Tibial nerve (tissue), 4 donors: ENCODE measurements around the gene MYBBP1A. TPM values are rescaled to one million over a fixed set of nuclear protein-coding genes. Genes with fewer than 3 reads are reported as not detected.

ENCODE experiments used
- DNase-seq, 2 donors: peaks; one replicate each; pipeline ENCODE4 v3.0.0-alpha.2; 2019; ENCODE audit warnings: low spot score in 2 of 2
- H3K27ac ChIP-seq, 4 donors: fragments of 200-600 bp; sonication (generic) in 3 of 4; one replicate each; pipeline ENCODE4 v1.5.1; 2017 to 2019; ENCODE audit warnings: mild to moderate bottlenecking in 1 of 4
- H3K27me3 ChIP-seq, 2 donors: fragments of 200-600 bp; sonication (generic) in 1 of 2; one replicate each; pipeline versions ENCODE4 v1.5.1 to v1.6.0; 2017 to 2019
- H3K36me3 ChIP-seq, 3 donors: fragments of 200-600 bp; sonication (generic); one replicate each; pipeline ENCODE4 v1.5.1; 2018 to 2019
- H3K4me1 ChIP-seq, 4 donors: fragments of 200-600 bp; sonication (generic) in 3 of 4; one replicate each; pipeline ENCODE4 v1.5.1; 2017 to 2019
- H3K4me3 ChIP-seq, 4 donors: fragments of 200-600 bp; sonication (generic) in 3 of 4; one replicate each; pipeline ENCODE4 v1.5.1; 2017 to 2019; ENCODE audit warnings: mild to moderate bottlenecking in 1 of 4, moderate library complexity in 1 of 4
- H3K9me3 ChIP-seq, 4 donors: fragments of 200-600 bp; sonication (generic) in 3 of 4; one replicate each; pipeline ENCODE4 v1.5.1; 2017 to 2019
- CTCF ChIP-seq, 5 experiments: fragments of 200-600 bp in 3 of 5; fragments of 450-650 bp in 2 of 5; sonication (generic) in 3 of 5; IDR thresholded peaks; one replicate each; pipeline ENCODE4 v1.5.1; 2016 to 2019; ENCODE audit warnings: antibody characterized with exemption in 5 of 5, mild to moderate bottlenecking in 3 of 5, moderate library complexity in 2 of 5
- EP300 ChIP-seq, 2 donors: sonication (generic); formaldehyde crosslinking; IDR thresholded peaks; one replicate each; pipeline ENCODE4 v1.6.1; 2017; ENCODE audit warnings: antibody characterized with exemption in 2 of 2, mild to moderate bottlenecking in 1 of 2
- POLR2A ChIP-seq, 2 donors: fragments of 450-650 bp; IDR thresholded peaks; one replicate each; pipeline ENCODE4 v1.6.1; 2017; ENCODE audit warnings: antibody characterized with exemption in 2 of 2, mild to moderate bottlenecking in 2 of 2, moderate library complexity in 2 of 2
- WGBS, 2 donors: methylation state at CpG; one replicate each; pipeline ENCODE4 v1.1.5; 2018; 5-methylcytosine and 5-hydroxymethylcytosine counted together
- total RNA-seq, 4 donors: library from RNA; depleted of rRNA; stranded (reverse); fragments of >200 nt; gene quantifications; one replicate each; pipeline ENCODE4 v1.1.0, GENCODE V29; 2016

The MYBBP1A gene
- total RNA-seq, 4 donors from 2014 or later: 53.8 to 119 (median 54.4) TPM

DNA sequence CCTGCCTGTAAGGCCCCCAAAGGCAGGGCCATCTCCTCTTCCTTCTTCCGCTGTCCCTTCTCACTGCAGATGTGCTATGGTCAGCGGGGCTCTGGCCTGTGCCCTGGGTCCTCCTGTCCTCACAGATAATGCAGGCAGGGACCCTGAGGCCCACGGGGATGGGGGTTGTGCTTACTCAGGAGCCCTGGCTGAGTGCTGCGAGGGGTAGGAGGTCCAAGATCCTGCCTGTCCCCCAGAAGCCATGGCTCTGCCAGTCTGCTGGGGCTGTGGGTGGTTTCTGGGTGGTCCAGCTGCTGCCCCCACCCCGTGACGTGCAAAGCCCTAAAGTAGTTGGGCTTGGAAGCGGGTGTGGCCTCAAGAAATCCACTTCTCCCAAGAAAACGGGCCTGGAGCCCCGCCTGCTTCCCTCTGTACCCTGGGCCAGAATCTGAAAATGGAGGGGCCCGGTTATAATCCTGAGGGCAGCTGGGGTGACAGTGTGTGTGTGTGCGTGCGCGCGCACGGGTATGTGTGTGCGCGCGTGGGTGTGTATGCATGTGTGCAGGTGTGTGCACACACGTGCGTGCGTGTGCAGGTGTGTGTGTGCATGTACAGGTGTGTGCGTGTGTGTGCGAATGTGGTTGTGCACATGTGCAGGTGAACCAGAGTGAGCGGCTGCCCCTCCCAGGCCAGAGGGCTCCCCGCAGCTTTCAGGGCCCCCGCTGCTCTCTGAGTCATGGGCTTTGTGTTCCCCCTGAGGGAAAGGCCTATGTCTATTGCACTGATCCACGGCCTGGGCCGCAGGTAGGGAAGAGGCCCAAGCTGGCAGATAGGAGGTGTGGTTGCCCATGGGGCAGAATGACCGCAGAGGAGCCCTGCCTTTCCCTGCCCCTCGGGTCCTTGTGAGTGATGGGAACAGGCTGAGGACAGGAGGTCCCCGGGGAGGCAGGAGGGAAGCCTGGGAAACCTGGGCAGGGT, 42.8 kb downstream of the MYBBP1A start:
- H3K27me3 ChIP-seq: no peaks in the 10 kb centered on the region
- 84 to 89% methylated on average over 29 of the region's 31 CpGs for WGBS, 2 donors
- no peaks in the 10 kb centered on the region for H3K36me3 ChIP-seq
- H3K27ac ChIP-seq: no peak overlapping the region
- no peaks in the 10 kb centered on the region for H3K9me3 ChIP-seq
- TF ChIP-seq EP300 (IDR thresholded peaks at IDR 0.05) (no peak), CTCF (IDR thresholded peaks at IDR 0.05) (no peak), POLR2A (IDR thresholded peaks at IDR 0.05) (no peak)
- no peak overlapping the region for H3K4me3 ChIP-seq
- DNase-seq: no peak
- peaks cover 0 to 8% (median 2%) of the 10 kb centered on the region in 4 donors for H3K4me1 ChIP-seq

- TF ChIP-seq POLR2A (IDR thresholded peaks at IDR 0.05): no peak
- TF ChIP-seq EP300 (IDR thresholded peaks at IDR 0.05): no peak
- no peak for TF ChIP-seq CTCF (IDR thresholded peaks at IDR 0.05)
- no peaks in the 10 kb centered on the region for H3K27me3 ChIP-seq
- no peaks in the 10 kb centered on the region for H3K36me3 ChIP-seq
- H3K4me3 ChIP-seq: no peak overlapping the region
- peaks cover 0 to 9% (median 2%) of the 10 kb centered on the region in 4 donors for H3K4me1 ChIP-seq
- no peak for DNase-seq
- 73 to 83% methylated on average over 6 to 10 of the region's 10 CpGs for WGBS, 2 donors
- H3K9me3 ChIP-seq: no peaks in the 10 kb centered on the region
- peak overlapping the region in 1 of 4 donors; percentile 12 for H3K27ac ChIP-seq
These were observed 43.8 kb downstream of the MYBBP1A start for GRCh38 chr17:4511199-4511932.

DNA sequence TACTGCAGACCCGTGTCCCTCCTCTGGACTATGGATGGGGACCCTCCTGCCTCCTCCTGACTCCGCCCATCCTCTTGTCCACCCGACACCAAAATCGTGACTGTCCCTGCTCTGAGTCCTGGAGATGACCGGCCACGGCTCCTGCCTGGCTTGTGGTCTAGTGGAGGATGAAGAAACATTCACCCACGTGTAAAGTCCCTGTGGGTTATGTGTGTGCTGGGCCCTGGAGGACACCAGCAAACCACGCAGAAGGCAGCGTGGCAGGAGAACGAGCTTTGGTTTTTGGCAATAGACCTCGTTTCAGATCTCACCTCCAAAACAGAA, 44.6 kb downstream of the MYBBP1A start:
- peaks cover 0 to 12% (median 2%) of the 10 kb centered on the region in 4 donors for H3K4me1 ChIP-seq
- no peak overlapping the region for H3K27ac ChIP-seq
- WGBS, 2 donors: 73% methylated on average over 11 of the region's 11 CpGs
- H3K4me3 ChIP-seq: no peak overlapping the region
- no peaks in the 10 kb centered on the region for H3K27me3 ChIP-seq
- TF ChIP-seq CTCF (IDR thresholded peaks at IDR 0.05): no peak
- no peak for TF ChIP-seq POLR2A (IDR thresholded peaks at IDR 0.05)
- TF ChIP-seq EP300 (IDR thresholded peaks at IDR 0.05): no peak
- no peak for DNase-seq
- H3K36me3 ChIP-seq: no peaks in the 10 kb centered on the region
- no peaks in the 10 kb centered on the region for H3K9me3 ChIP-seq

GRCh38 chr17:4509923-4510617, 45.1 kb downstream of the MYBBP1A start:
- no peak overlapping the region for H3K4me3 ChIP-seq
- WGBS, 2 donors: 65 to 70% methylated on average over 21 of the region's 21 CpGs
- no peaks in the 10 kb centered on the region for H3K27me3 ChIP-seq
- DNase-seq: no peak
- H3K36me3 ChIP-seq: no peaks in the 10 kb centered on the region
- peaks cover 0 to 12% (median 2%) of the 10 kb centered on the region in 4 donors for H3K4me1 ChIP-seq
- TF ChIP-seq EP300 (IDR thresholded peaks at IDR 0.05) (peak in 1 of 2 donors; percentile 32), POLR2A (IDR thresholded peaks at IDR 0.05) (no peak)
- no peaks in the 10 kb centered on the region for H3K9me3 ChIP-seq
- H3K27ac ChIP-seq: peak overlapping the region in 2 of 4 donors; percentile 50 to 61

GRCh38 chr17:4509401-4509800, 45.8 kb downstream of the MYBBP1A start:
- no peak for TF ChIP-seq EP300 (IDR thresholded peaks at IDR 0.05)
- no peak for TF ChIP-seq POLR2A (IDR thresholded peaks at IDR 0.05)
- no peak for TF ChIP-seq CTCF (IDR thresholded peaks at IDR 0.05)
- Histone ChIP-seq H3K36me3 (no peaks in the 10 kb centered on the region), H3K27ac (peak overlapping the region in 2 of 4 donors; percentile 50 to 61), H3K4me1 (peaks cover 0 to 17% (median 2%) of the 10 kb centered on the region in 4 donors), H3K4me3 (no peak overlapping the region), H3K27me3 (no peaks in the 10 kb centered on the region), H3K9me3 (no peaks in the 10 kb centered on the region)
- no peak for DNase-seq
- WGBS, 2 donors: 50 to 60% methylated on average over 8 of the region's 8 CpGs
